Skeletal muscle satellite cell (primary cell): ENCODE measurements around the gene TSGA10. TPM values are rescaled to one million over a fixed set of nuclear protein-coding genes. Genes with fewer than 3 reads are reported as not detected.

Source experiments
- H3K27me3 ChIP-seq: 2 replicates; pipeline ENCODE4 v1.7.0; 2013; ENCODE audit warnings: low read length; ENCODE audit not compliant: control insufficient read depth, insufficient read depth
- H3K36me3 ChIP-seq: 2 replicates; pipeline ENCODE4 v1.7.0; 2013; ENCODE audit warnings: mild to moderate bottlenecking, control low read depth, low read length; ENCODE audit not compliant: insufficient read depth
- H3K4me1 ChIP-seq: 2 replicates; pipeline ENCODE4 v1.7.0; 2013; ENCODE audit warnings: low read length; ENCODE audit not compliant: control insufficient read depth, insufficient read depth
- H3K4me2 ChIP-seq: 2 replicates; pipeline ENCODE4 v1.7.0; 2013; ENCODE audit warnings: mild to moderate bottlenecking, low read length
- H3K4me3 ChIP-seq: 2 replicates; pipeline ENCODE4 v1.7.0; 2013; ENCODE audit warnings: low read length
- H3K9ac ChIP-seq: 2 replicates; pipeline ENCODE4 v1.7.0; 2013; ENCODE audit warnings: mild to moderate bottlenecking, low read depth, low read length, moderate library complexity
- H3K9me3 ChIP-seq: replicated peaks from 2 replicates; pipeline ENCODE4 v1.7.0; 2013; ENCODE audit warnings: mild to moderate bottlenecking, control low read depth, low read length
- small RNA-seq: library from RNA; depleted of rRNA; stranded (forward); fragments of <200 nt; gene quantifications from one replicate; pipeline ENCODE3, GENCODE V24; 2012

The TSGA10 gene

DNA sequence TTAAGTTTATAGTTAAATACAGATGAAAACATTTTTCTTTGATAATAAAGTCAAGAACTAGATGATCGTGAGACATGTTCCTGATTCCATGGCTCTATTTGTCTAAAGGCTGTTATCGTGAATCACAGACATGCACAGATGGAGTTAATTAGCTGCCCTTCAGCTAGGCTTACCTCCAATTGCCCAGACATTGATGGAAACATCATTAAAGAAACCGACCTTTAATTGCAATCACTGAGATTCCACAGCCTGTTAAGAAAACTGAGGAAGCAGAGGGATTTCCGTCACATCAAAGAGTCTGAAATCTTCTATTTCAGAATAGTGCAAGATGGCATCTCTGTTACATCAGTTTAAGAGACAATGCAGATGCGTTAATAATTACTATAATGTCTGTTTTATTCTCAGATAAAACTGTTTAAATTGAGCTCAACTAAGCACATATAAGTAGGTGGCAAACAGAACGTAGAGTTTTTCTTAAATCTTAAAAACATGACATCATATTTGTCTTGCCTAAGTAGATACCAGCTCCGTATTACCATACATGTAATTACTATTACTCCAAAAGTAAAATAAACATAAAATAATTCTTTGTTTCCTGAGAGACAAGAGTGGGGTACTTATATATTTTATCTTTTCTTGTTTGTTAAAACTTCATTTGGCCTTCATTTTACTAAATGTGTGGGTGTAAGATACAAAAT lies 194.8 kb downstream of the TSGA10 start:
- Histone ChIP-seq H3K4me3 (no peak overlapping the region), H3K36me3 (no peaks in the 10 kb centered on the region), H3K4me2 (no peak overlapping the region), H3K4me1 (no peaks in the 10 kb centered on the region), H3K9ac (no peak overlapping the region), H3K27me3 (no peaks in the 10 kb centered on the region), H3K9me3 (no peaks in the 10 kb centered on the region)

DNA sequence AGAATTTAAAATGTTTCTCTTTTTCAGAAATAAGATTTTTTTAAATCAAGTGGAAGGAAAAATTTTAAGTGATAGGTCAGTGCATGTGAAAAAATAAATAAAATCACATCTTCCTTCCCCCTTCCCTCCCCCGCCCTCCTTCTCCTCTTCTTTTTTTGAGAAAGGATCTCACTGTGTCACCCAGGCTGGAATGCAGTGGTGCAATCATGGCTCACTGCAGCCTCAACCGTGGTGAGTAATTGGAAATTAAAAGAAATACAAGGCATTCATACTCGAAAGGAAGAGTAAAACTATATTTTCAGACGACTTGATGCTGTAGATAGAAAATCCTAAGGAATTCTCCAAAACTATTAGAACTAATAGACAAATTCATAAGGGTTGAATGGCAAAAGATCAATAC lies 201.8 kb downstream of the TSGA10 start:
- Histone ChIP-seq H3K9me3 (no peaks in the 10 kb centered on the region), H3K9ac (no peak overlapping the region), H3K4me3 (no peak overlapping the region), H3K36me3 (no peaks in the 10 kb centered on the region), H3K4me2 (peak overlapping the region; percentile 42), H3K27me3 (no peaks in the 10 kb centered on the region), H3K4me1 (peaks cover 13% of the 10 kb centered on the region)

DNA sequence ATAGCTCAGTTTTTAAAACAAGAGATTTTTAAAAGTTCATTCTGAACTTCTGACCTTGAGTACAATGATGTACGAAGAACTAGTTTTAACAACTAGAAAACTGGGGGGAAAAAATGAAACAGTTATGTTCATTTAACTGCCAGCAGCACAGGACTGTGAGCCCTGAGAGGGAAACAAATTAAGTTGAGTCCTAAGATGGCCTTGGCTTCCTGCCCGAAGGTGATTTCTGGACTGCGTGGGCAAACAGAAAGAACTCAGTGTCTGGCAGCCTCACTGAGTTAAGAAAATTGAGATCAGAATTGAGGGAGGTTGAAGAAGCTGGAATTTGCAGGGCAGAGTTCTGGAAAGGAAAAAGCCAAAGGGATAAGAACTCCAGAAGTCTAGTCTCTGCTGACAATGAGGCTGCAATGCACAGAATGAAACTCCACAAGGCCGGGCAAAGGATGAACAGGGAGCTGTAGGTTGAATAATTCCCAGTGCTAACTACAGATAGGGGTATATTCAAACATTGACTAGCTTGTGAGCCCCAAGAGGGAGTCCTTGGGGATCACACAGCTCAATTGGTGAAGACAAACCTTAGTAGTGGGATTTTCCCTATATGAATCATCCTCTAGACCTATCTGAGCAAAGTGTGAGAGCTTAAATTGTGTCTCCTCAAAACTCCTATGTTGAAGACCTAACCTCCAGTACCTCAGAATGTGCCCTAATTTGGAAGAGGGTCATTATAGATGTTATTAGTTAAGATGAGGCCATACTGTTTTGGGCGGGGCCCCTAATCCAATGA lies 205.6 kb downstream of the TSGA10 start:
- H3K4me2 ChIP-seq: no peak overlapping the region
- no peaks in the 10 kb centered on the region for H3K9me3 ChIP-seq
- no peaks in the 10 kb centered on the region for H3K36me3 ChIP-seq
- H3K27me3 ChIP-seq: no peaks in the 10 kb centered on the region
- peaks cover 19% of the 10 kb centered on the region for H3K4me1 ChIP-seq
- no peak overlapping the region for H3K4me3 ChIP-seq
- H3K9ac ChIP-seq: no peak overlapping the region

DNA sequence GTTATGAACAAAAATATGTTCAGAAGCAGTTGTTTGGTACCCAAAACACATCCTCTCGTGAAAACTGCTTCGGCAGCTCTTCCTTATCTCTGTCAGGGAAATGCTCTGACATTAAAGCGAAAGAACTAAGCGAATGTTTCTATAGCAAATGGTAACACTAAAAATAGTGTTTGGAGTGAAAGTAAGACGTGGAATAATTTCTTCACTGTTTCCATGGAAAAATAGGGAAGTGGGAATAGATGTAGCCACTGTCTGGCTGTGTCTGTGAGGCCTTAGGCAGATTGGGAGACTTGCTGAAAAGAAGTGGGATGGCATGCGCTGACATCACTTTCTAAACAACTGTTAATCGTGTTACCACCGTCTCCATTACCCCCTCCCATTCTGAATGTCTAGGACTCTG lies 207.2 kb downstream of the TSGA10 start:
- Histone ChIP-seq H3K9ac (no peak overlapping the region), H3K36me3 (no peaks in the 10 kb centered on the region), H3K4me2 (no peak overlapping the region), H3K4me1 (peaks cover 13% of the 10 kb centered on the region), H3K4me3 (no peak overlapping the region), H3K9me3 (no peaks in the 10 kb centered on the region), H3K27me3 (no peaks in the 10 kb centered on the region)

Small RNA genes lying within 50 kb of the gene (small RNA-seq; reads per million reads assigned to genes)
- not detected for gene AC092587.1
